Measurements from ENCODE around the gene HEATR3.
"Not testable (repeated sequence)": the region's sequence is repeated elsewhere in the genome, so short reads cannot be mapped to it uniquely, and the experiment has no call there.

HEATR3 gene

DNA sequence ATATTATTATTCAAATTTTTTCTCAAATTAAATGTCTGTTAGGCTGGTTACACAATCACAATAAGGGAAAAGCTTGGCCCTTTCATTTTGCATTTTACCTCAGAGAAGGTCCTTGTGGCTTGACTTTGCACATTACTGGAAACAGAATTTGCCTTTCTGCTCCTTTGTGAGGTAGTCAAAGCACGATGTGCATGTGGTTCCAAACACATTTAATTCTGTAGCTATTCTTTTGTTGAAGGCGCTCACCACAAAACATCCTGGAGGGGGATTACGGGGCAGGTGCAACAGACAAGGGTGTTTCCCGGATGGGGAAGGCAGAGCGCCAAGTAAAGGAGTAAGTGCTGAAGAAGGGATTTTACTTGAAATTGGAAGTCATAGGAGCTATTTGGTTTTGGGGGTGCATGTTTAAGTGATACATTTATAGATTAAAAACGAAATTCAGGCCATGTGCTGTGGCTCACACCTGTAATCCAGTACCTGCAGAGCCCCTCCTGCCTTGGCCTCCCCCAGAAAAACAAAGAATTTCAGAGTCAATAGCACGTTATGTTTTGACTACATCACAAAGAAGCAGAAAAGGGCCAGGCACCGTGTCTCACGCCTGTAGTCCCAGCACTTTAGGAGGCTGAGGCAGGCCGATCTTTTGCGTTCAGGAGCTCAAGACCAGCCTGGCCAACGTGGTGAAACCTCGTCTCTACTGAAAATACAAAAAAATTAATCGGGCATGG lies 56.1 kb downstream of the HEATR3 start:
- no peaks in the 10 kb centered on the region for H3K36me3 ChIP-seq
- H3K27me3 ChIP-seq: no peaks in the 10 kb centered on the region
- H3K4me3 ChIP-seq: no peak overlapping the region
- intact Hi-C loops (cut with DNase I; ENCODE audit: low total_unique reads): no loop called here
- TF ChIP-seq CTCF (IDR thresholded peaks at IDR 0.05): no peak
- no peaks in the 10 kb centered on the region for H3K9me3 ChIP-seq
- H3K27ac ChIP-seq: no peak overlapping the region
- DNase-seq: no peak
- no peaks in the 10 kb centered on the region for H3K4me1 ChIP-seq

DNA sequence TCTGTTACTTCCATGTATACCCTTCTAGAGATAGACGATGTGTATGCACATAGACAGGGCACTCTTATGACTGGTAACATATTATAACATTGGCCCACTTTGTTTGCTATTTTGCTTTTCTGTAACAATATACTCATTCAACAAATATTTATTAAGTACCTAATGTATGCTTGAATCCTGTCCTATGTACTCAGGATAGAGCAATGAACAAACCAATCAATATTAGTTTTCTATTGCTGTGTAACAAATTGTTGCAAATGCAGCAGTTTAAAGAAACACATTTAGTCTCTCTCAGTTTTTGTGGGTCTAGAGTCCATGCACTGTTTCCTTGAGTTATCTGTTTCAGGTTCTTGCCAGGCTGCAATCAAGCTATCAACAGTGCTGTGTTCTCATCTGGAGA lies 57.6 kb downstream of the HEATR3 start:
- Histone ChIP-seq H3K27ac (no peak overlapping the region), H3K36me3 (no peaks in the 10 kb centered on the region), H3K9me3 (no peaks in the 10 kb centered on the region), H3K27me3 (no peaks in the 10 kb centered on the region), H3K4me1 (no peaks in the 10 kb centered on the region), H3K4me3 (no peak overlapping the region)
- no peak for DNase-seq
- no peak for TF ChIP-seq CTCF (IDR thresholded peaks at IDR 0.05)
- intact Hi-C loops (cut with DNase I; ENCODE audit: low total_unique reads): no loop called here

DNA sequence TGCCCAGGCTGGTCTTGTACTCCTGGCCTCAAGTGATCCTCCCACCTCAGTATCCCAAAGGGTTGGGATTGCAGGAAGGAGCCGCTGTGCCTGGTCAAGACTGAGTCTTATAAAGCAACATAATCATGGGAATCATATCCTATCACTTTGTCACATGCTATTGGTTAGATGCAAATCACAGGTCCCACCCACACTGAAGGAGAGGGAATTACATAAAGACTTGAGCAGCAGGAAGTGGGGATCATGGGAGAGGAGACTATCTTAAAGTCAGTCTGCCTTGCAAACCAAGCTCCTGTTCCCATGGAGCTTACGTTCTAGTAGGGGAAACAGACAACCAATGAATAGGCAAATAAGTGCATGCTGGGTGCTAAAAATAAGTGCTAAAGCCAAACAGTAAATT lies 59.0 kb downstream of the HEATR3 start:
- no peaks in the 10 kb centered on the region for H3K4me1 ChIP-seq
- H3K27me3 ChIP-seq: no peaks in the 10 kb centered on the region
- no peak for TF ChIP-seq CTCF (IDR thresholded peaks at IDR 0.05)
- intact Hi-C loops (cut with DNase I; ENCODE audit: low total_unique reads): no loop called here
- H3K4me3 ChIP-seq: no peak overlapping the region
- H3K36me3 ChIP-seq: no peaks in the 10 kb centered on the region
- H3K9me3 ChIP-seq: no peaks in the 10 kb centered on the region
- DNase-seq: no peak
- H3K27ac ChIP-seq: no peak overlapping the region

GRCh38 chr16:50126183-50126582 lies 60.4 kb downstream of the HEATR3 start:
- H3K9me3 ChIP-seq: no peaks in the 10 kb centered on the region
- no peaks in the 10 kb centered on the region for H3K27me3 ChIP-seq
- H3K4me1 ChIP-seq: no peaks in the 10 kb centered on the region
- intact Hi-C loops (cut with DNase I; ENCODE audit: low total_unique reads): no loop called here
- no peak for DNase-seq
- no peak for TF ChIP-seq CTCF (IDR thresholded peaks at IDR 0.05)
- H3K4me3 ChIP-seq: no peak overlapping the region
- H3K27ac ChIP-seq: no peak overlapping the region
- no peaks in the 10 kb centered on the region for H3K36me3 ChIP-seq

DNA sequence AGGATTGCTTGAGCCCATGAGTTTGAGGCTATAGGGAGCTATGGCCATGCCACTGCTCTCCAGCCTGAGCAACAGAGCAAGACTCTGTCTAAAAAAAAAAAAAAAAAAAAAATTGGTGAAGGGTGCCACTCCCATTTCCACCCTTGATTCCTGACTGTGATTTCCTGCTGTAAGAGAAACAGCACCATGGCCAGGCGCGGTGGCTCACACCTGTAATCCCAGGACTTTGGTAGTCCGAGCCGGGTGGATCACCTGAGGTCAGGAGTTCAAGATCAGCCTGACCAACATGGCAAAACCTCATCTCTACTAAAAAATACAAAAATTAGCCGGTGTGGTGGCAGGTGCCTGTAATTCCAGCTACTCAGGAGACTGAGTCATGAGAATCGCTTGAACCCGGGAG lies 66.8 kb downstream of the HEATR3 start:
- H3K4me3 ChIP-seq; H3K27me3 ChIP-seq; intact Hi-C loops (cut with DNase I; ENCODE audit: low total_unique reads); H3K36me3 ChIP-seq; H3K9me3 ChIP-seq; DNase-seq; H3K27ac ChIP-seq; H3K4me1 ChIP-seq: not testable (repeated sequence)

DNA sequence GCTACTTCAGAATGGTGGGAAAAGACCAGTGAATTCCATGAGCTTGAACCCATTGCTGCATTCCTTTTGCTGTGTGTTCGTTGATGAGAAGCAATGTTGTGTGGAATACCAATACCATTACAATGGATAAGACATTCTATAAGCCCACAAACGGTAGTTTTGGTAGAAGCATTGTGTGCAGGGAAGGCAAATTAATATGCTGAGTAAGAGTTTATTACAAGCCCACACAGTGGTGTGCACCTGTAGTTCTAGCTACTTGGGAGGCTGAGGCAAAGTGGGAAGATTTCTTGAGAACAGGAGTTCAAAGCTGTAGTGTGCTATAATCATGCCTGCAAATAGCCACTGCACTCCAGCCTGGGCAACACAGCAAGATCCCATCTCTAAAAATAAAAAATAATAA lies 67.4 kb downstream of the HEATR3 start:
- no peak overlapping the region for H3K27ac ChIP-seq
- H3K27me3 ChIP-seq: no peaks in the 10 kb centered on the region
- intact Hi-C loops (cut with DNase I; ENCODE audit: low total_unique reads): no loop called here
- no peaks in the 10 kb centered on the region for H3K9me3 ChIP-seq
- H3K36me3 ChIP-seq: no peaks in the 10 kb centered on the region
- H3K4me3 ChIP-seq: no peak overlapping the region
- TF ChIP-seq CTCF (IDR thresholded peaks at IDR 0.05): no peak
- no peak for DNase-seq
- no peaks in the 10 kb centered on the region for H3K4me1 ChIP-seq
